NT2/D1 (cell line): ENCODE measurements around the gene LRIG1.

Source experiments
- SUZ12 ChIP-seq: IDR thresholded peaks from 2 replicates; pipeline ENCODE4 v1.6.1; 2011; ENCODE audit not compliant: insufficient read length, insufficient read depth; ENCODE audit errors: extremely low read depth
- ZNF274 ChIP-seq: IDR thresholded peaks from 2 replicates; pipeline ENCODE4 v1.6.1; 2011; ENCODE audit warnings: mild to moderate bottlenecking, low read depth, low read length

- TF ChIP-seq ZNF274 (no peak), SUZ12 (no peak)
These were observed 87.6 kb downstream of the LRIG1 start for GRCh38 chr3:66413151-66413751.
